GM18517 (cell line): ENCODE data around the gene DNAJA2.

Experiments
- ATAC-seq: cut with Tn5 transposase; IDR thresholded peaks from one replicate; pipeline ENCODE4 v1.9.1; 2021; ENCODE audit warnings: mild to moderate bottlenecking, moderate library complexity; ENCODE audit not compliant: unreplicated experiment

Gene DNAJA2

GRCh38 chr16:46929378-46930332 is 43.8 kb downstream of the DNAJA2 start:
- peak; percentile 80 for ATAC-seq

GRCh38 chr16:46928811-46929210 is 44.7 kb downstream of the DNAJA2 start:
- no peak for ATAC-seq

GRCh38 chr16:46927273-46927672 is 46.2 kb downstream of the DNAJA2 start:
- ATAC-seq: no peak

GRCh38 chr16:46926470-46927225 is 46.8 kb downstream of the DNAJA2 start:
- ATAC-seq: no peak

GRCh38 chr16:46924402-46924801 is 49.1 kb downstream of the DNAJA2 start:
- ATAC-seq: no peak

GRCh38 chr16:46923513-46924295 is 49.8 kb downstream of the DNAJA2 start:
- ATAC-seq: no peak

GRCh38 chr16:46922239-46922638 is 51.2 kb downstream of the DNAJA2 start:
- ATAC-seq: no peak

- ATAC-seq: no peak
These were observed 52.9 kb downstream of the DNAJA2 start for GRCh38 chr16:46920402-46921068.

GRCh38 chr16:46918905-46919792 is 54.3 kb downstream of the DNAJA2 start:
- ATAC-seq: peak; percentile 95

GRCh38 chr16:46918400-46918799 is 55.1 kb downstream of the DNAJA2 start:
- ATAC-seq: no peak

GRCh38 chr16:46916980-46917379 is 56.5 kb downstream of the DNAJA2 start:
- ATAC-seq: no peak

GRCh38 chr16:46915483-46916025 is 57.9 kb downstream of the DNAJA2 start:
- ATAC-seq: no peak

GRCh38 chr16:46914556-46915201 is 58.8 kb downstream of the DNAJA2 start:
- no peak for ATAC-seq

- no peak for ATAC-seq
These were observed 61.8 kb downstream of the DNAJA2 start for GRCh38 chr16:46911650-46912049.

GRCh38 chr16:46911038-46911437 is 62.4 kb downstream of the DNAJA2 start:
- ATAC-seq: peak; percentile 70

- ATAC-seq: no peak
These were observed 64.7 kb downstream of the DNAJA2 start for GRCh38 chr16:46908540-46909372.

GRCh38 chr16:46907061-46907774 is 66.3 kb downstream of the DNAJA2 start:
- ATAC-seq: no peak
